Suppressor macrophage treated with lipopolysaccharide for 1 hour (primary cell): Measurements from ENCODE around the gene SMC6.
A peak's percentile ranks its signal among the peaks of the same experiment; 100 is the strongest.

Experiments
- DNase-seq, 3 donors: peaks; one replicate each; pipeline ENCODE4 v3.0.0-alpha.2; 2020 to 2022

The SMC6 gene

DNA sequence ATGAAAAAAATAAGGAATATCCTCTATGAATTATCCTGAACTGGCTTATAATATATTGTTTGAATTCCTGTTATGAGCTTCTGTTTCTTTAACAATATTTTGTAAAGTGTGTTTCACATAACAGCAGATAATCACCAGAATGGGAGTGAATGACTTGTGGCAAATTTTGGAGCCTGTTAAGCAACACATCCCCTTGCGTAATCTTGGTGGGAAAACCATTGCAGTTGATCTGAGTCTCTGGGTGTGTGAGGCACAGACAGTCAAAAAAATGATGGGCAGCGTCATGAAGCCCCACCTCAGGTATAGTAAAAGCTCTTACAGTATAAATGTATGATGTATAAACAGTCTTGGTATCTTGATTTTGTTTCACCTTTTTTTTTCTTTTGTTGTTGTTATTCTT, 6.2 kb upstream of the SMC6 start:
- peak; percentile 46 to 64 (median 50) for DNase-seq

GRCh38 chr2:17758118-17758517, 4.5 kb upstream of the SMC6 start:
- DNase-seq, result no peak

DNA sequence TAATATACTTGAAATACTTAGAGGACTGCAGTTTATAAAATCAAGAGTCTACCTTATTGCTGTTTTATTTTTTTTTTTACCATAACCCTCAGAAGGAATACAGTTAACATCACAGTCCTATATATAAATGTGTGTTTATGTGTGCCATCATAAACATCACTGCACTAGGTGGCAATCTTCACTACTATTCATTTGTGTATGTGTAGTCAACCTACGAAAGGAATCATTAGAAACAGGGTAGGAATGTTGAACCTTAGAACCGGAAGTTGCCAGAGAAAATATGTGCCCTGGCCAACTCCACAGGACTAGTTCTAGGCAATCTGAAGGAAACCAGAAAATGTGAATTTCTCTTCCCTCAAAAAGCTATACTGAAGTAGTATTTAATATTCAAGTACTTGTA, 3.7 kb upstream of the SMC6 start:
- DNase-seq, result no peak

DNA sequence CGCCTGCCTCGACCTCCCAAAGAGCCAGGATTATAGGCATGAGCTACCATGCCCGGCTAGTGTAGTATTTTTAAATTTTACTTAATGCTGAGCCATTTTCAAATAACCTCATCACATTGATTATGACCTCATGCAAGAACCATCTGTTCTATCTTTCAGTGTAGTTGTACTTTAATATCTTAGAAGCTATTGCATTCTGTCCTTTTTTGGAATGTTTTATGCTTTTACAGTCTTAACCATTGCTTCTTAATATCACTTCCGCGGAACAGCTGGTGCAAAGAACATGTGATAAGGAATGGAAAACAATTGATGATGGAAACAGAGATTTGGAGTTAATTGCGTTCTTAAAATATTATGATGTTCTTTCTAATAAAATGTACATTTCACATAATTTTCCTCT, 3.1 kb upstream of the SMC6 start:
- no peak for DNase-seq

- DNase-seq, result peak in 2 of 3 donors; percentile 22 to 27
Measured at GRCh38 chr2:17754773-17755425, 1.3 kb upstream of the SMC6 start.

GRCh38 chr2:17752892-17753802, 463 bp downstream of the SMC6 start:
- peak; percentile 46 to 88 (median 51) for DNase-seq

GRCh38 chr2:17752246-17752645, 1.4 kb downstream of the SMC6 start:
- DNase-seq, result no peak

DNA sequence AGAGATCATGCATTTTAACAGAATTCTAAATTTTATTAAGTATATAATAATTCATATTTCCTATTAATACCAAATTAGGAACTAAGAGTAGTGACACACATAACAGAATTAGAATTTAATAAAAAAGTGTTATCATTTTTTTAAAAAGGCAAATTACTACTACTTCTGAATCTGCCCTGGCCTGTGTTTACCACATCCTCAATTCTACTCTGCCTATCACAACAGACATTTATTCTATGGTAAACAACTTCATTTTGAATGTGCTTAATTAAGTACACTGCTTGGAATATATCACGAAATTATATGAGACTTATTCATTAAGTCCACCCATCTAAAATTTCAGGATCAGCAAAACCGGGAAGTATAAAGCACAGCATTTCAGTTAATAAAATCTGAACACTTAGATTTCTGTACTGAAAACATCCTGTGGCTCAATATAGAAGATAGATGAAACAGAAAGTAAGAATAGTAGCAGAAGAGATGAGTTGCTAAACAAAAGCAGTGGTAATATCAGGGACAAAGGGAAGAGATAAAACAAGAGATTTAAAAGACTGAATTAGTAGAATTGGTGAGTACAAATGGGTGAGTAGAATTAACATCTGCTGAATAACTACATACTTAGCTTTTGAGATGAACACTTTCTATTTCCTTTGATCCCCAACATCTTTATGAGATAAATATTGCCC, 3.7 kb downstream of the SMC6 start:
- no peak for DNase-seq

GRCh38 chr2:17748745-17749144, 4.9 kb downstream of the SMC6 start:
- no peak for DNase-seq

- no peak for DNase-seq
Measured at GRCh38 chr2:17747684-17748452, 5.7 kb downstream of the SMC6 start.

DNA sequence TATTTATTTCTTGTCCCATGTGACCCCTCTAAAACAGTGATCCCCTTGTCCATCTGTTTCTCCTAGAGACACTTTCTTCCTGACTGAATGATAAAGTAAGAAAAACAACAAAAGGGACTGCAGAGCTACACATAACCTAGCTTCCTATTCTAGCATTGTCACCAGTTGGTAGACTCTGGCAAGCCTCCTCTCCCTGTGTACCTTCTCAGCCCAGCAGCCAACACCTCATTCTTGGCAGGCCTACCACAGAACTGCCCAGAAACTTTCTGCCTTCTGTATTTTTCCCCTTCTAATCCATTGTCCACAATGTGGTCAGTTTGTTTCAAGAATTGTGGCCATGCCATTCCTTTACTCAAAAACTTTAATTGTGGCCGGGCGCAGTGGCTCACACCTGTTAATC, 13.4 kb downstream of the SMC6 start:
- DNase-seq, result no peak

DNA sequence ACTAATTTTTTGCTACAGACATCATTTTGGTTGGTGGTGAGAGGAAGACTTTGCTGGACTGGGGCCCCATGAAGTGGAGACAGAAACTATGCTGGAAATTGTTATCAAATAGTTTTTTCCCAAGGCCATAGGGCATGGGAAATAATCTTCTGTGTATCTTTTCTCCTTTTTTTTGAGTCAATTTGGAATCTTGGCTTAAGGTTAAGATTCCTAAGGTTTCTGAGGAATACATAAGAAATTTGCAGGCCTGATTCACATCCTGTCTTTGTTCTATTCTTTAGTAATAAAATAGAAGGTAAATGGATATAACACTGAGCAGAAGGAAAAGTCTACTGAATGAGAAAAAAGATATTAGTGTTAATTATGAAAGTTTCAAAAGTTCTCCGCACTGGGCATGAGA, 16.6 kb downstream of the SMC6 start:
- DNase-seq, result no peak

GRCh38 chr2:17735864-17736263, 17.7 kb downstream of the SMC6 start:
- DNase-seq, result no peak

GRCh38 chr2:17733599-17733998, 20.0 kb downstream of the SMC6 start:
- no peak for DNase-seq

DNA sequence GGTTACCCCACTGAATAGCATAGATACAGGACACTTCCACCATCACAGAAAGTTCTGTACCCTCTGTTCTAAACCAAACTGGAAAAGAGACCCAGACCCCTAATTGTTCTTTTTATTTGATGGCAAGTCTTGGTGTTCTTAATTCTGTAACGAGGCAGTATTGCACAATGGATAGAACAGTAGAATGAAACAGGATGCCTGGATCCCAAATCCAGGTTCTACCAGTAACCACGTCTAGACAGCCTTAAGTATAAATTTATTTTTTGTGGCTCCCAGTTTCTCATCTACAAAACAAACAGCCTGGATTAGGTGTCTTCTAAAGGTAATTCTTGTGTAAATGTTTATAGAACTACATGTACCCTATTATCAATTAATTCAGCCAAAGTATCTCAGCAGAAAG, 23.7 kb downstream of the SMC6 start:
- no peak for DNase-seq

- DNase-seq, result no peak
Measured at GRCh38 chr2:17728210-17728609, 25.4 kb downstream of the SMC6 start.

GRCh38 chr2:17719562-17720371, 33.8 kb downstream of the SMC6 start:
- peak; percentile 36 to 56 (median 40) for DNase-seq

GRCh38 chr2:17718689-17719088, 34.9 kb downstream of the SMC6 start:
- DNase-seq, result no peak

- DNase-seq, result no peak
Measured at GRCh38 chr2:17717666-17718065, 35.9 kb downstream of the SMC6 start.

- DNase-seq, result no peak
Measured at GRCh38 chr2:17713291-17713690, 40.3 kb downstream of the SMC6 start.

DNA sequence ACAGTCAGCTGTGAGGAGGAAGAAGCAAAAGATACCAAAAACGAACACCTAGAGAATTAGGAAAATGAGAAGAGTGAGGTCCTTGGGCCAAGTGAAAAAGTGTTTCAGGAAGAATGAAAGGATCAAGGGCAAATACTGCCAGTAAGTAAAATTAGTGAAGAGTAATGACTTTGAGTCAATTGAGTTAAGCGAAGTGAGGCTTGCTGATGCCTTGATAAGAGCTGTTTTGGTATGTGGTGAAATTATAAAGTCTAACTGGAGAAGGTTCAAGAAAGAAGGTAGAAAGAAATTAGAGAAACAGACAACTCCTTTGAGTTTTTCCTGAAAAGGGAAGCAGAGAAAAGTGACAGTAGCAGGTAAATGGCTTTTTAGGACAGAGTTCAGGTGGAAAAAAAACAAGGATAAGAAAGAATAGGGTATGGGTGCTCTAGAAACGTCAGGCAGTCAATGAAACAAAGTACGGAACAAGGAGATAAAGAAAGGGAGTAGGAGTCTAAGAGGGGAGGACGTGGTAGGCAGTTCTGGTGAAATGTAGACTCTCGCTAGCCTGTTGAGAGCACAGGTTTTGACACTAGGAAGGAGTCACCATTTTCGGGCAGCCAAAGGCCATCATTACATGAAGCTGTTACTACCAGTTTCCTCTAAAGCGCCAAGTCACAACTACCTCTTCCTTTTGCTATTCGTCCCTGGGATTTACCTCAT, 42.9 kb downstream of the SMC6 start:
- no peak for DNase-seq
